ENCODE measurements around the gene L2HGDH. TPM values are rescaled to one million over a fixed set of nuclear protein-coding genes. Genes with fewer than 3 reads are reported as not detected.

Gene L2HGDH
- total RNA-seq, 4 donors from 2014 or later = 2.3 to 6.2 (median 4.5) TPM

DNA sequence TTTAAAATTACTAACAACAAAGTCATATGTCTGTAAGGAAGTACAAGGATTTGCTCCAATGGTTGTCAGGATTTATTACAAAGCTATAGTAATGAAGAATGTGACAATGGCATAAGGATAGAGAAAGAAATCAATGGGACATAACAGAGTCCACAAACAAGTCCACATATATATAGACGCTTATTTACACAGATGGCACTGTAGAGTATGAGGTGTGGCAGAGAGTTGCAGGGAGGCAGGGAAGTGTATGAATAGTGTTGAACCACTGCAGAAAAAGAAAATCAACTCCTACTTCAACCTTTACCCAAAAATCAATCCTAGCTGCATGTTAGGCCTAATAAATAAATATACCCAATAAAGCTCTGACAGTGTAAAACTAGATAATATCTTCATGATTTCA lies 102.0 kb downstream of the L2HGDH start:
- no peak for TF ChIP-seq CTCF (IDR thresholded peaks at IDR 0.05)

GRCh38 chr14:50198499-50198898 lies 113.5 kb downstream of the L2HGDH start:
- no peak for DNase-seq (ENCODE audit: low spot score)
- ATAC-seq (ENCODE audit: low FRiP score) = no peak
- TF ChIP-seq CTCF (IDR thresholded peaks at IDR 0.05) = no peak

More for the DNA sequence above, 102.0 kb downstream of the L2HGDH start:
- no peak for ATAC-seq (ENCODE audit: low FRiP score)
- no peak for DNase-seq (ENCODE audit: low spot score)

DNA sequence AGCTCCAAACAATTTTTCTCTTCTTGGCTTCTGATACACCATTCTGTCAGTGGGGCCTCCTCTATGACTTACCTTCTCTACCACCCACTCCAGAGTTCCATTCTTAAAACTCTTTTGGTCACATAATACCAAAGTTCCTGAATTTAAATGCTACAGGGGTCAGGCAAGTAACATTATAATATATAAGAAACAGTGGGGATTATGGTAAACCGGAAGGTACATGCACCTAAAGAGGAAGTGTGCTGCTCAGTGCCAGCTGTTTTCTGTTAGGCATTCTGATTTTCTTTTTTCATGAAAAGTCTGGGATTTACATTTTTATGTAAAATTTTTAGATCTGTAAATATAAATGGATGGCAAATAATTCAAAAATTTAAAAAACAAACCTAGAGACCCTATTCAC lies 120.5 kb downstream of the L2HGDH start:
- ATAC-seq (ENCODE audit: low FRiP score) = no peak
- no peak for TF ChIP-seq CTCF (IDR thresholded peaks at IDR 0.05)
- DNase-seq (ENCODE audit: low spot score) = no peak

Small RNA genes lying within 50 kb of the gene (small RNA-seq; reads per million reads assigned to genes)
- not detected for gene MIR4504

Other genes starting within 250 kb of the L2HGDH start
- 1 to 10 TPM; 3.9 to 9.9 (median 7.7) TPM for gene VCPKMT, start 195.7 kb downstream of the L2HGDH start, total RNA-seq
- 10 to 100 TPM; 31.3 to 53.0 (median 32.2) TPM for gene SOS2, start 80.7 kb downstream of the L2HGDH start, total RNA-seq
- gene DMAC2L, start 95 bp upstream of the L2HGDH start, total RNA-seq = 10 to 100 TPM; 16.5 to 19.1 (median 17.4) TPM
- 10 to 100 TPM; 27.7 to 44.3 (median 36.7) TPM for gene CDKL1, start 84.7 kb upstream of the L2HGDH start, total RNA-seq
- 100 to 1,000 TPM in 2 of 4 donors, 10 to 100 TPM in 2; 78.9 to 161 (median 101) TPM for gene MAP4K5, start 220.3 kb upstream of the L2HGDH start, total RNA-seq
- gene ATL1, start 247.9 kb upstream of the L2HGDH start, total RNA-seq = 10 to 100 TPM in 1 of 4 donors, 1 to 10 TPM in 3; 3.6 to 11.3 (median 5.6) TPM